Caco-2 (cell line): Measurements from ENCODE around the gene FRMPD1. TPM values are rescaled to one million over a fixed set of nuclear protein-coding genes. Genes with fewer than 3 reads are reported as not detected.

ENCODE experiments used
- BruUV-seq: library from RNA; stranded (reverse); fragments of 400-500 nt; replicated peaks from 2 replicates; lab custom pipeline; 2021; lab: Mats Ljungman, UMichigan
- CTCF ChIA-PET: fragments of 300-600 bp; sonication (Branson Sonifier 250); formaldehyde crosslinking; loops from one replicate; lab custom pipeline; 2022; ENCODE audit warnings: antibody characterized with exemption; lab: Charles Lee
- POLR2A ChIA-PET: fragments of 300-600 bp; sonication (Branson Sonifier 250); formaldehyde crosslinking; loops from one replicate; lab custom pipeline; 2022; ENCODE audit warnings: antibody characterized with exemption; lab: Charles Lee
- DNase-seq, 2 experiments: peaks; one replicate each; pipeline versions ENCODE4 v3.0.0 to v3.0.0-alpha.2; 2020 to 2022
- H3K27me3 ChIP-seq: replicated peaks from 2 replicates; pipeline ENCODE4 v1.6.0; 2011; ENCODE audit warnings: low read length; ENCODE audit not compliant: control insufficient read depth, insufficient read depth
- H3K36me3 ChIP-seq: 2 replicates; pipeline ENCODE4 v1.5.1; 2011; ENCODE audit warnings: low read length; ENCODE audit not compliant: control insufficient read depth, insufficient read depth
- H3K4me1 ChIP-seq: fragments of 250-450 bp; sonication (Bioruptor Pico); 2 replicates; pipeline ENCODE4 v1.5.1; 2020; ENCODE audit warnings: mild to moderate bottlenecking
- H3K4me3 ChIP-seq: 2 replicates; pipeline ENCODE4 v1.5.1; 2011; ENCODE audit warnings: low read depth, mild to moderate bottlenecking, control low read depth, low read length
- H3K9me3 ChIP-seq: fragments of 250-450 bp; sonication (Bioruptor Pico); 2 replicates; pipeline ENCODE4 v1.5.1; 2020; ENCODE audit warnings: mild to moderate bottlenecking, moderate library complexity
- H3K27ac Mint-ChIP-seq: one replicate; pipeline ENCODE4 v1.8.0; 2022; ENCODE audit warnings: mixed read lengths; ENCODE audit not compliant: unreplicated experiment
- H3K27me3 Mint-ChIP-seq: one replicate; pipeline ENCODE4 v1.8.0; 2022; ENCODE audit warnings: mixed read lengths; ENCODE audit not compliant: insufficient read depth, unreplicated experiment
- H3K36me3 Mint-ChIP-seq: one replicate; pipeline ENCODE4 v1.8.0; 2022; ENCODE audit warnings: mild to moderate bottlenecking, mixed read lengths; ENCODE audit not compliant: insufficient read depth, unreplicated experiment
- H3K4me1 Mint-ChIP-seq: one replicate; pipeline ENCODE4 v1.8.0; 2022; ENCODE audit warnings: low read depth, mixed read lengths; ENCODE audit not compliant: unreplicated experiment
- H3K4me3 Mint-ChIP-seq: one replicate; pipeline ENCODE4 v1.8.0; 2022; ENCODE audit warnings: mild to moderate bottlenecking, moderate library complexity, mixed read lengths; ENCODE audit not compliant: unreplicated experiment
- H3K9me3 Mint-ChIP-seq: one replicate; pipeline ENCODE4 v1.8.0; 2022; ENCODE audit warnings: mixed read lengths; ENCODE audit not compliant: unreplicated experiment
- CTCF ChIP-seq, 2 experiments: fragments of 200-600 bp in 1 of 2; IDR thresholded peaks; 1 replicate in 1 of 2; 2 replicates in 1 of 2; pipeline versions ENCODE4 v1.5.1 to v1.8.0; 2011 to 2022; ENCODE audit warnings: antibody characterized with exemption in 1 of 2, control low read depth in 1 of 2, inconsistent platforms in 1 of 2, low read depth in 1 of 2, low read length in 1 of 2, mild to moderate bottlenecking in 1 of 2, moderate library complexity in 1 of 2; ENCODE audit not compliant: insufficient read depth in 1 of 2, severe bottlenecking in 1 of 2, unreplicated experiment in 1 of 2
- intact Hi-C: fragments of 100-400 bp; cut with micrococcal nuclease; formaldehyde crosslinking; loops from one replicate; pipeline ENCODE4 v1.10.0; 2022; ENCODE audit not compliant: unreplicated experiment
- total RNA-seq: library from RNA; stranded (reverse); gene quantifications from 2 replicates; pipeline ENCODE4 v1.2.3, GENCODE V29; 2022

FRMPD1 gene
- total RNA-seq, 1 experiment from 2014 or later = not detected

GRCh38 chr9:37611014-37611413, 39.7 kb upstream of the FRMPD1 start:
- Histone ChIP-seq H3K4me1 (no peaks in the 10 kb centered on the region), H3K27me3 (no peaks in the 10 kb centered on the region), H3K36me3 (no peaks in the 10 kb centered on the region), H3K9me3 (no peaks in the 10 kb centered on the region), H3K4me3 (no peak overlapping the region)
- peaks cover 10% of the 10 kb centered on the region for H3K27me3 Mint-ChIP-seq
- no peaks in the 10 kb centered on the region for H3K9me3 Mint-ChIP-seq
- no peak overlapping the region for H3K27ac Mint-ChIP-seq
- no TSS peak for BruUV-seq
- no peak for DNase-seq
- TF ChIP-seq CTCF (IDR thresholded peaks at IDR 0.05; ENCODE audit: insufficient read depth in 1 of 2, low read depth in 1 of 2, low read length in 1 of 2, severe bottlenecking in 1 of 2, unreplicated experiment in 1 of 2) = no peak
- CTCF ChIA-PET = no interaction called here
- no peaks in the 10 kb centered on the region for H3K36me3 Mint-ChIP-seq
- no peaks in the 10 kb centered on the region for H3K4me1 Mint-ChIP-seq
- intact Hi-C loops = no loop called here
- no peak overlapping the region for H3K4me3 Mint-ChIP-seq
- POLR2A ChIA-PET = no interaction called here

- Mint-ChIP-seq H3K9me3 (no peaks in the 10 kb centered on the region), H3K4me3 (no peak overlapping the region), H3K27ac (no peak overlapping the region), H3K27me3 (peaks cover 10% of the 10 kb centered on the region), H3K4me1 (no peaks in the 10 kb centered on the region), H3K36me3 (no peaks in the 10 kb centered on the region)
- no peaks in the 10 kb centered on the region for H3K36me3 ChIP-seq
- H3K27me3 ChIP-seq = no peaks in the 10 kb centered on the region
- TF ChIP-seq CTCF (IDR thresholded peaks at IDR 0.05; ENCODE audit: insufficient read depth in 1 of 2, low read depth in 1 of 2, low read length in 1 of 2, severe bottlenecking in 1 of 2, unreplicated experiment in 1 of 2) = no peak
- intact Hi-C loops = no loop called here
- no peak for DNase-seq
- H3K9me3 ChIP-seq = no peaks in the 10 kb centered on the region
- no TSS peak for BruUV-seq
- no peak overlapping the region for H3K4me3 ChIP-seq
- H3K4me1 ChIP-seq = no peaks in the 10 kb centered on the region
- POLR2A ChIA-PET = no interaction called here
- CTCF ChIA-PET = no interaction called here
These were observed 38.8 kb upstream of the FRMPD1 start for GRCh38 chr9:37611961-37612360.

- intact Hi-C loops = no loop called here
- H3K27ac Mint-ChIP-seq = no peak overlapping the region
- no peaks in the 10 kb centered on the region for H3K4me1 Mint-ChIP-seq
- BruUV-seq = no TSS peak
- TF ChIP-seq CTCF (IDR thresholded peaks at IDR 0.05; ENCODE audit: insufficient read depth in 1 of 2, low read depth in 1 of 2, low read length in 1 of 2, severe bottlenecking in 1 of 2, unreplicated experiment in 1 of 2) = no peak
- H3K4me3 Mint-ChIP-seq = no peak overlapping the region
- no peaks in the 10 kb centered on the region for H3K27me3 ChIP-seq
- CTCF ChIA-PET = no interaction called here
- no peak overlapping the region for H3K4me3 ChIP-seq
- no peaks in the 10 kb centered on the region for H3K9me3 Mint-ChIP-seq
- H3K4me1 ChIP-seq = no peaks in the 10 kb centered on the region
- DNase-seq = no peak
- peaks cover 5% of the 10 kb centered on the region for H3K27me3 Mint-ChIP-seq
- no peaks in the 10 kb centered on the region for H3K36me3 Mint-ChIP-seq
- POLR2A ChIA-PET = no interaction called here
- no peaks in the 10 kb centered on the region for H3K9me3 ChIP-seq
- H3K36me3 ChIP-seq = no peaks in the 10 kb centered on the region
These were observed 33.6 kb upstream of the FRMPD1 start for GRCh38 chr9:37617161-37617560.
